NCI-H1930 (cell line): ENCODE results near the gene SLC35D2.
"Not testable (repeated sequence)": the region's sequence is repeated elsewhere in the genome, so short reads cannot be mapped to it uniquely, and the experiment has no call there.

Source experiments
- DNase-seq, 2 experiments: peaks; one replicate each; lab custom pipeline; 2025; lab: John Stamatoyannopoulos, UW

Gene SLC35D2

GRCh38 chr9:96309850-96310249, 73.7 kb downstream of the SLC35D2 start:
- DNase-seq: no peak

- DNase-seq: not testable (repeated sequence)
These were observed 76.6 kb downstream of the SLC35D2 start for GRCh38 chr9:96306958-96307357.

- no peak for DNase-seq
These were observed 78.3 kb downstream of the SLC35D2 start for GRCh38 chr9:96305171-96305570.

DNA sequence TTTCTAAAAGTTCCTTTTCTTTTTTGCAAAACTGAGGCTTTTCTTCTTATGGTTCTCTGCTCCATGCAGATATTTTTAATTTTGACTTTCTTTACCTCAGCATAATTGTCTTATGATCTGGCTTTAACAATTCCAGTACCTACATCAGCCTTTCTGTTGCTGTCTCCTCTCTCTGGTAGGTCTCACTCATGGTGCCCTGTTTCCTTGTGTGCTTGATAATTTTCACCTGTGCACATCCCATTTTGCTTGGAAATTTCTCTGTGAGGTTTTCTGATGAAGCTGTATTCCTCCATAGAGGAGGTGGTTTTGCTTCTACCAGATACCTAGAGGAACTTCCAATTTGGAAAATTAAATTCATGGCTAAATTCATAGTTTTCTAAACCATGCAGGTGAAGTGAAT, 79.3 kb downstream of the SLC35D2 start:
- no peak for DNase-seq

DNA sequence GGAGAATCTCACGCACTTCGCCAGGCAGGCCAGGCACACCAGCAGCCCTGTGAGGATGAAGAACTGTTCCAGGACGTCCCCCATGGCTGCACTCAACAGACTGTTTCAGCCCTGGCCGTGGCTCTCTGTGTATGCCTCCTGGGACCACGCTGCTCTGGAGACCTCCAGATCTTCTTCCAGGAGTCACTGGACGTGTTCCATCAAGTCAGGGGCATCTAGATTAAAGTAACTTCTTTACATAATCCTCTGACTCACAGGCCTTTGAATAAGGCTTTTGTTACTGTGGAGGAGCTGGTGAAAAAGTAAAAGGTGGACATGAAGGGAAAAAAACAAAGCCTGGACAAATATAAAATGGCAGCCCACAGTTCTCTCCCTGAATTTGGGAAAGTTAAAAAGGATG, 81.5 kb downstream of the SLC35D2 start, which contains the start of gene HSD17B3:
Gene HSD17B3 (minus strand): TSS at position 156 of the 400 bp plus-strand sequence. CDS start 72 bp downstream, at position 84.
- no peak for DNase-seq

DNA sequence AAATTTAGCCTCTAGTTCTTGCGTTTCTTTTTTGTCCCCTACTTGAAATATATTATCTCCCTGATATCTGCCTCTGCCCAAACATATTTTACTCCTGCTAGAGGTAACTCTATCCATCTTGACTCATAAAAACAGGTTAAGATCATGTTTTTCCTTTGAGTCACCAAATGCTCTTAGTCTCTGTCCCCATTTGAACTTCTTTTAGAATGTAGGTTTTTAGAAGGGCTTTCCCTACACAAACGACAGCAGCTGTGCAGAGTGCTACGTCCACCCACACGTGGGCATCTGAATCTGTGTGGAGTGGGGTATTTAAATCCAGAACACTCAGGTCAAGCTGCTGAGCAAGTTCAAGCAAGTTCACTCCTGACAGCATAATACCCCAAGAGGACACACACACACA, 83.7 kb downstream of the SLC35D2 start:
- DNase-seq: no peak

DNA sequence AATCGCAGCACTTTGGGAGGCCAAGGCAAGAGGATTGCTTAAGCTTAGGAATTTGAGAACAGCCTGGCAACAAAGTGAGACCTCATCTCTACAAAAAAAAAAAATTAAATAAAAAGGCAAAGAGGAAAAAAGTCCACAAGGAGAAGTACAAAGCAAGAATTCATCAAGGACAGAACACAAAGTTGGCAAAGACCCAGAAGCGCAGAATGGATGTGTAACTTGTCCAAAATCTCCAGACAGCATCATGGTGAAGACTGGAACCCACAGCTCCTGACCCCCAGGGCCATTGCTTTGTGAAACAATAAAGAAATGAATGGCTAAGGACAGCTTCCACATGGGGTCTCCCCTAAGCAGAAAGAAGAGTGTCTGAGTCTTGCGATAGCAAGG, 89.4 kb downstream of the SLC35D2 start:
- DNase-seq: no peak

DNA sequence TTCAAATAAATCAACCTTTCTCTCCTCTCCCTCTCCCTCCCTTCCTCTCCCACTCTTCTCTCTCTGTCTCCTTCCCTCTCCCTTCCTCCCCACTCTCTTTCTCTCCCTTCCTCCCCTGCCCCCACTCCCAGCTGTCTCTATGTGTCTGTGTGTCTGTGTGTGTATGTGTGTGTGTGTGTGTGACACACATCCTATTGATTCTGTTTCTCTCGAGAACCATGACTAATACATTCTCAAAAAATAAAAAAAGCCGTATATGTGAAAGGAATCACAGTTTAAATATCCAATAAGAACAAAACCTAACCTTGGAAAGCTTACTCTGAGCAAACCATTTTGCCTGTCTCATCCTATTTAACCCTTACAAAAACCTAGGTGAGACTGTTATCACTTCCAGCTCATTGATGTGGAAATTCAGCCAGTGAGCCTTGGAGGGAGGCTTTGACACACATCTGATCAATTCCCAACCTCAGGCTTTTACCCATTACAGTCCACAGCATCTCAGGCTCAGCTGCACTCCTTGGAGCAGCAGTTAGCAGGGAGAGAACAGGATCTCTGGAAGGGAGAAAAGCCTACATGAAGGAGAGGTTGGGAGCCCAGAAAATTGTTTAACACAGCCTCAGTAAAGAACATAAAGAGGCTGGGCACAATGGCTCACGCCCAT, 89.9 kb downstream of the SLC35D2 start:
- no peak for DNase-seq

DNA sequence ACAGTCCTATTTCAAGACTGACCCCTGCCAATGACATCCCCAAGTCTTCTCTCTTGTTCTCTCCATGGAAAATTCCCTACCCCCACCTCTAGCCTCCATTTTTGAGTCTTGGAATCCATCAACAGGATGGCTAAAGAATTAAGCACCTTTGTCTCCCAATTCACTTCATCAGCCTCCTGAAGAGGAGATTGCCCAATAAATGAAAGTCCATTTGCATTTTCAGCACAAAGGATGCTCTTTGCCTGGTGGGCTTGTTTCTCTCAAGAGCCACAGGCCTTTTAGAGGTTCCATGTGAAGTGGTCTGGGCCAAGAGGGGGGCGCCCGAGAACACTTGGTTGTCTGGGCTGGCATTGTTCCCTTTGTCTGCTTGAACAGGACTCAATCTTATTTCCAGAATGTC, 94.1 kb downstream of the SLC35D2 start:
- no peak for DNase-seq

DNA sequence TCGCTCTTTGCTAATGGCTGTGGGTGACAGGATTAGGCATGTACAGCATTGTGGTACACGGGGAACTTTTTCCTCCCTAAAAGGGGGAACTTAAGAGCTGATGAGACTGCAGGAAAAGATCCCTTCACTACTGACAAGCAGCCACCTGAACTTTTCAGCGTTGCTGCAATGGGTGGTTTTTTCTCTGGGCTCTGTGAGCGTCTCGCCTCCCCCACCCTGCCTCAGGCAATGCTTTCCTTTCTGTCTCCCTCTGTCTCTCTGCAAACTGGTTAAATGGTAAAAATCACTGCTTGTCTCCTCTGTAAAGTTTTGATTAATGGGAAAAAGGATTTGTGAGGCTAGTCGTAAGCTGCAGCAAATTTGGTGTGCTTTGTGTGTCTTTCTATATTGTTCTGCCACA, 101.9 kb downstream of the SLC35D2 start:
- DNase-seq: no peak

DNA sequence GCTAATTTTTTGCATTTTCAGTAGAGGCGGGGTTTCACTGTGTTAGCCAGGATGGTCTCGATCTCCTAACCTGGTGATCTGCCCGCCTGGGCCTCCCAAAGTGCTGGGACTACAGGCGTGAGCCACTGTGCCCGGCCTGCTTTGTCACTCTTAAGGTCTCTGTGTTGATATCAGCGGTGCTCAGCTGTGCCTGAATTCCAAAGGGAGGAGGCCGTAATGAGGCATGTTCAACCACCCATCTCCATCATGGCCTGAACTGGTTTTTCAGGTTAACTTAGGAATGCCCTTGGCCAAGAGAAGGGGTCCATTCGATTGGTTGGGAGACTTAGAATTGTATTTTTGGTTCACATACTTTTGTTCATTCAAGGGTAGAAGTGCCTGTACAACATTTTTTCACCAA, 103.6 kb downstream of the SLC35D2 start:
- no peak for DNase-seq

DNA sequence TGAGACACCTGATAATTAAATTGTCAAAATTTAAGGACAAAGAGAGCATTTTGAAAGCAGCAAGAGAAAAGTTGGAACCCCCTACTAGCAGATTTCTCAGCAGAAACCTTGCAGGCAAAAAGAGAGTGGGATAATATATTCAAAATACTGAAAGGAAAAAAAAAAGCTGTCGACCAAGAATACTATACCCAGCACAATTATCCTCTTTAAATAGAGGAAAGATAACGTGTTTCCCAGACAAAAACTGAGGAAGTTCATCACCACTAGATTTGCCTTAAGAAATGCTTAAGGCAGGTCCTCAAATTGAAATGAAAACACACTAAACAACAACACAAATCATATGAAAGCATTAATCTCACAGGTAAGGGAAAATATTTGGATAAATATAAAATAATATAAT, 108.6 kb downstream of the SLC35D2 start:
- DNase-seq: no peak
